ENCODE results near the gene BBIP1.

DNA sequence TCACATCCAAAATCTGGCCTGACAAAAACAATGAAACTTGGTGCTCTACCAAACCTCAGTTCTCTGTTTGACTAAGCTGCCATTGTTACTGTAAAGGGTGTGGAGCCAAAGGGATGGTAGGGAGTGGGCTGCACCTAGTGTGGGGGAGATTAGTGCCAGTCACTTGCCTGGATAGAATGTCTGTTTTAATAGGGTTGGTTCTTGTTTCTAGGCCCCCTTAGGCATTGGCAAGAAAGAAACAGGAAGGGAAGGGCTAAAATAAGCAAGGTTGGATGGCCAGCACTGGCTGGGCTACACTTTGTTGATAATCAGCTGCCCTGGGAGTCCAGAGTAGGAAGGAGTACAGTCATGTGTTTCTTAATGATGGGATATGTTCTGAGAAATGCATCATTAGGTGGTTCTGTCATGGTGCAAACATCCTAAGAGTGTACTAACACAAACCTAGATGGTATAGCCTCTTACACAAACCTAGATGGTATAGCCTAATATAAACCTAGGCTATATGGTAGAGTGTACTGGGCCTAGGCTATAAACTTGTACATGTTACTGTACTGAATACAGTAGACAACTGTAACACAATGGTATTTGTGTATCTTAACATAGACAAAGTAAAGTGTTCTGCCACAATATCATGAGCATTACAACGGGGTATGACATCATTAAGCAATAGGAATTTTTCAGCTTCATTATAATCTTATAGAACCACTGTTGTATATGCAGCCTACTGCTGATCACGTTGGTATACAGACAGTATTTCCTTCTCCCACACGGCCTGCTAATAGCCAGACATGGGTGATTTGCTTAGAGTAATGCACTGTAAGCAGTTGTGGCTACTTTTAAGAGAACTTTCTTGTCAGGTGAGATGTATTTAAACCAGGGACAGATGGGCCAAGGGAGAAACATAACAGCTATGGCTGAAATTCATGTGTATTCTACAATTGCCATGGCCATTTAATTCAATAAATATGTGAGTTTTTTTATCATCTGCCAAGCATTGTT is 15.4 kb downstream of the BBIP1 start:
- no peak for TF ChIP-seq GATA2 (IDR thresholded peaks at IDR 0.05; ENCODE audit: low read depth, low read length)
- no peak for TF ChIP-seq GATA3 (IDR thresholded peaks at IDR 0.05; ENCODE audit: low read depth, low read length)

All from SH-SY5Y (cell line).